MM.1S (cell line): ENCODE measurements around the gene MYBPC2.

Experiments
- DNase-seq: peaks from one replicate; pipeline ENCODE4 v3.0.0-alpha.2; 2015
- H2AFZ ChIP-seq: fragments of 300-600 bp; sonication (generic); 2 replicates; pipeline ENCODE4 v1.6.0; 2016; ENCODE audit warnings: antibody characterized with exemption, low read length
- H3F3A ChIP-seq: fragments of 300-600 bp; sonication (generic); 2 replicates; pipeline ENCODE4 v1.6.1; 2016; ENCODE audit warnings: mild to moderate bottlenecking, antibody characterized with exemption, low read length, moderate library complexity, mixed read lengths; ENCODE audit not compliant: insufficient read depth
- H3K27ac ChIP-seq: fragments of 300-600 bp; sonication (generic); 2 replicates; pipeline ENCODE4 v1.5.1; 2016; ENCODE audit warnings: mild to moderate bottlenecking, low read length
- H3K27me3 ChIP-seq: fragments of 300-600 bp; sonication (generic); replicated peaks from 2 replicates; pipeline ENCODE4 v1.6.0; 2016; ENCODE audit warnings: low read length; ENCODE audit not compliant: insufficient read depth
- H3K36me3 ChIP-seq: fragments of 300-600 bp; sonication (generic); replicated peaks from 2 replicates; pipeline ENCODE4 v1.6.1; 2016; ENCODE audit warnings: mild to moderate bottlenecking, low read length, mixed read lengths; ENCODE audit not compliant: insufficient read depth
- H3K4me1 ChIP-seq: fragments of 300-600 bp; sonication (generic); 2 replicates; pipeline ENCODE4 v1.6.1; 2016; ENCODE audit warnings: low read length, mixed read lengths
- H3K4me2 ChIP-seq: fragments of 300-600 bp; sonication (generic); 2 replicates; pipeline ENCODE4 v1.6.0; 2016; ENCODE audit warnings: low read depth, low read length
- H3K4me3 ChIP-seq: fragments of 300-600 bp; sonication (generic); 2 replicates; pipeline ENCODE4 v1.5.1; 2016; ENCODE audit warnings: low read length, mixed read lengths
- H3K79me2 ChIP-seq: fragments of 300-600 bp; sonication (generic); 2 replicates; pipeline ENCODE4 v1.6.1; 2016; ENCODE audit warnings: mixed run types, low read length, mixed read lengths
- H3K9ac ChIP-seq: fragments of 300-600 bp; sonication (generic); 2 replicates; pipeline ENCODE4 v1.6.1; 2016; ENCODE audit warnings: low read length, mixed read lengths
- H3K9me2 ChIP-seq: fragments of 300-600 bp; sonication (generic); replicated peaks from 2 replicates; pipeline ENCODE4 v1.6.1; 2016; ENCODE audit warnings: mild to moderate bottlenecking, low read length, mixed read lengths; ENCODE audit not compliant: insufficient read depth
- H3K9me3 ChIP-seq: fragments of 300-600 bp; sonication (generic); replicated peaks from 2 replicates; pipeline ENCODE4 v1.6.1; 2016; ENCODE audit warnings: mild to moderate bottlenecking, low read length, mixed read lengths; ENCODE audit not compliant: insufficient read depth
- H4K20me1 ChIP-seq: fragments of 300-600 bp; sonication (generic); 2 replicates; pipeline ENCODE4 v1.6.1; 2016; ENCODE audit warnings: mild to moderate bottlenecking, low read length, moderate library complexity, mixed read lengths; ENCODE audit not compliant: insufficient read depth
- EZH2 ChIP-seq: fragments of 300-600 bp; sonication (generic); optimal IDR thresholded peaks from 2 replicates; pipeline ENCODE3; 2017; ENCODE audit warnings: low read depth, mild to moderate bottlenecking, antibody characterized with exemption, low read length, mixed read lengths
- EZH2phosphoT487 ChIP-seq: fragments of 300-600 bp; sonication (generic); IDR thresholded peaks from 2 replicates; pipeline ENCODE4 v1.6.1; 2018; ENCODE audit warnings: antibody characterized with exemption, low read length
- TF ChIP-seq, protein P1 (sequence below): fragments of 300-600 bp; sonication (generic); IDR thresholded peaks from 2 replicates; pipeline ENCODE4 v1.5.1; 2016; ENCODE audit warnings: antibody characterized with exemption, low read length, mixed read lengths

The MYBPC2 gene

DNA sequence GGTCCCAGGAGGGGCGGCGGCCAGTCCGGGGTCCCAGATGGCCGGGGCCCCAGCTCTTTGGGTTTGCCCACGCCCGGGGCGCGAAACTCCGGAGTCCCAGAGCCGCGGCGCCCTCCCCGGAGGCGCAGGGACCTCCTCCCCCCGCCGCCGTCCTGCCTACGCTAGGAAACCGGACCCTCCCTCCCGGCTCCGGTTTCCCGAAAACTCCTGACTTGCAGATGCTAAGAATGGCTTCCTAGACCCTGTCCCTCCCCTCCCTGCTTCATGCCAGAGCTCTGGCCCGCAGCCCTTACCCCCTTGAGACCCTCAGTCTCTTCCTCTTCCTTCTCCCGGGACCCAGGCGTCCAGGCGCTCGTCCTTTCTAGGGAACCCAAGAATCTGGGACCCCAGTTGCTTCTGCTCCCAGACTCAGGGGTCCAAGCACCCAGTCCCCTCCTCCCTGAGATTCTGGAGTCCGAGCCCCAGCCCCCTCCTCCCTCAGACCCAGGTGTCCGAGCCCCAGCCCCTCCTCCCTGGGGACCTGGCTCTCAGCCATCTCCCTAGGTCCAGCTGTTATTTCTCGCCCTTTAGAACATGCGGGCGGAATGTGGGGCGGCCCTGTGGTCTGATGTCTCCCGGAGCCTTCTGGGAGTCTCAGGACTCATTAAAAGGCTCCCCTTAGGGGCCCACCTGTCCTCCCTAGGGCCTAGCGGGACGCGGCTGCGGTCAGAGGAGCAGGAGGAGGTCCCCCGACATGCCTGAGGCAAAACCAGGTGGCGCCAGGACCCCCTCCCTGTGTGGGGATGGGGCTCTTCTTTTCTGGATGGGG is at the start of gene MYBPC2:
Gene MYBPC2, plus strand, starts transcription at position 672 of the 808 bp plus-strand sequence. Its CDS starts 62 bp downstream, at position 734.
- peak within 1 kb of the TSS; percentile 49 for H3K4me3 ChIP-seq
- H3K4me1 ChIP-seq = peaks cover 25% of the 10 kb centered on the region
- no peaks in the 10 kb centered on the region for H3K36me3 ChIP-seq
- H3K79me2 ChIP-seq = no peaks in the 10 kb centered on the region
- peaks cover 66% of the 10 kb centered on the region for H3K27me3 ChIP-seq
- H3K9me3 ChIP-seq = no peaks in the 10 kb centered on the region
- no peak within 1 kb of the TSS for H3K27ac ChIP-seq
- TF ChIP-seq, protein P1, sequence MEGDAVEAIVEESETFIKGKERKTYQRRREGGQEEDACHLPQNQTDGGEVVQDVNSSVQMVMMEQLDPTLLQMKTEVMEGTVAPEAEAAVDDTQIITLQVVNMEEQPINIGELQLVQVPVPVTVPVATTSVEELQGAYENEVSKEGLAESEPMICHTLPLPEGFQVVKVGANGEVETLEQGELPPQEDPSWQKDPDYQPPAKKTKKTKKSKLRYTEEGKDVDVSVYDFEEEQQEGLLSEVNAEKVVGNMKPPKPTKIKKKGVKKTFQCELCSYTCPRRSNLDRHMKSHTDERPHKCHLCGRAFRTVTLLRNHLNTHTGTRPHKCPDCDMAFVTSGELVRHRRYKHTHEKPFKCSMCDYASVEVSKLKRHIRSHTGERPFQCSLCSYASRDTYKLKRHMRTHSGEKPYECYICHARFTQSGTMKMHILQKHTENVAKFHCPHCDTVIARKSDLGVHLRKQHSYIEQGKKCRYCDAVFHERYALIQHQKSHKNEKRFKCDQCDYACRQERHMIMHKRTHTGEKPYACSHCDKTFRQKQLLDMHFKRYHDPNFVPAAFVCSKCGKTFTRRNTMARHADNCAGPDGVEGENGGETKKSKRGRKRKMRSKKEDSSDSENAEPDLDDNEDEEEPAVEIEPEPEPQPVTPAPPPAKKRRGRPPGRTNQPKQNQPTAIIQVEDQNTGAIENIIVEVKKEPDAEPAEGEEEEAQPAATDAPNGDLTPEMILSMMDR = no peak
- no peak for DNase-seq
- H3K4me2 ChIP-seq = peak within 1 kb of the TSS; percentile 86; the same call in 1 of the 2 replicates
- peak within 1 kb of the TSS; percentile 48; the same call in 1 of the 2 replicates for H3K9ac ChIP-seq
- no peaks in the 10 kb centered on the region for H3K9me2 ChIP-seq
- no peaks in the 10 kb centered on the region for H3F3A ChIP-seq
- H2AFZ ChIP-seq = peak within 1 kb of the TSS; percentile 78
- no peaks in the 10 kb centered on the region for H4K20me1 ChIP-seq

DNA sequence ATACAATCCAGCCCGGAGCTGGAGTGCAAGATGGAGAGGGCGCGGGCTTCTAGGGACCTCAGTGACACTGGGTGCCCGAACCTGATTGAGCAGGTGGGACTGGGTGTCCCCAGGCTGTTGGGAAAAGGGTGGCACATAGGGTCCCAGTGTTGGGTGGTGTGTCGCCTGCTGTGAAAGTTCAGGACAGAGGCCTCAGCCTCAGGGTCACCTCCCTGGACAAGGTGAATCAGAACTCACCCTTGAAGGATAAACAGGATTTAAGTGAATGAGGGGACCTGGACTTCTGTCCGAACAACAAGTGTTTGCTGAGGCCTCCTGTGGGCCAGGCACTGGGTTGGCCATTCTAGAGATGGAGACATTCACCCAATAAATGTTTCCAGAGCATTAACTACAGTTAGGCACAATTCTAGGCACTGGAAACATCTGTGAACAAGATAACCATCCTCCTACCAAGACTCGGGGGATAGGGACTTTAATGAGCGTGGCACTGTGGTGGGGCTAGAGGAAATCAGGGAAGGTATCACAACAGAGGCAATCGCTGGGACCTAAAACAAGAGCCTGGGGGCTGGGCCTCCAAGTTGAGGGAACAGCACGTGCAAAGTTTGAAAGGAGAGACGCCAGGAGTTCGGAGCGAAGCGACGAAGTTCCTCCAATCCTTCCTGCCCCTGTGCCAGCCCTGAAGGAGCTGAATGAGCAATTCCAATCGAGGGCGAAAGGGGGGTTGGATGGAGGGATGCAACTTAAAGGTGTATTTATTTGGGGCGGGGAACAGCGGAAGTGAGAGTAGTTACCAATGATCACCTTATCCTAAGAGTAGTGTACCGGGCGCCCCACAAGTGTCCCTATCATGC is 49.5 kb upstream of the MYBPC2 start:
- H3K9me3 ChIP-seq = no peaks in the 10 kb centered on the region
- no peaks in the 10 kb centered on the region for H4K20me1 ChIP-seq
- DNase-seq = no peak
- no peaks in the 10 kb centered on the region for H3K27me3 ChIP-seq
- peak overlapping the region; percentile 48 for H2AFZ ChIP-seq
- 0 out of 2 replicates have a peak, but pooled peaks cover 7% of the 10 kb centered on the region for H3F3A ChIP-seq
- no peaks in the 10 kb centered on the region for H3K9me2 ChIP-seq
- H3K4me1 ChIP-seq = no peaks in the 10 kb centered on the region; the same call in 1 of the 2 replicates
- peak overlapping the region; percentile 62 for H3K4me3 ChIP-seq
- H3K36me3 ChIP-seq = peaks cover 1% of the 10 kb centered on the region
- peaks cover 41% of the 10 kb centered on the region for H3K79me2 ChIP-seq
- H3K27ac ChIP-seq = peak overlapping the region; percentile 18
- H3K9ac ChIP-seq = peak overlapping the region; percentile 38; the same call in 1 of the 2 replicates
- peak overlapping the region; percentile 76 for H3K4me2 ChIP-seq
- no peak for TF ChIP-seq EZH2
- TF ChIP-seq, protein P1 = no peak
- TF ChIP-seq EZH2phosphoT487 = no peak

DNA sequence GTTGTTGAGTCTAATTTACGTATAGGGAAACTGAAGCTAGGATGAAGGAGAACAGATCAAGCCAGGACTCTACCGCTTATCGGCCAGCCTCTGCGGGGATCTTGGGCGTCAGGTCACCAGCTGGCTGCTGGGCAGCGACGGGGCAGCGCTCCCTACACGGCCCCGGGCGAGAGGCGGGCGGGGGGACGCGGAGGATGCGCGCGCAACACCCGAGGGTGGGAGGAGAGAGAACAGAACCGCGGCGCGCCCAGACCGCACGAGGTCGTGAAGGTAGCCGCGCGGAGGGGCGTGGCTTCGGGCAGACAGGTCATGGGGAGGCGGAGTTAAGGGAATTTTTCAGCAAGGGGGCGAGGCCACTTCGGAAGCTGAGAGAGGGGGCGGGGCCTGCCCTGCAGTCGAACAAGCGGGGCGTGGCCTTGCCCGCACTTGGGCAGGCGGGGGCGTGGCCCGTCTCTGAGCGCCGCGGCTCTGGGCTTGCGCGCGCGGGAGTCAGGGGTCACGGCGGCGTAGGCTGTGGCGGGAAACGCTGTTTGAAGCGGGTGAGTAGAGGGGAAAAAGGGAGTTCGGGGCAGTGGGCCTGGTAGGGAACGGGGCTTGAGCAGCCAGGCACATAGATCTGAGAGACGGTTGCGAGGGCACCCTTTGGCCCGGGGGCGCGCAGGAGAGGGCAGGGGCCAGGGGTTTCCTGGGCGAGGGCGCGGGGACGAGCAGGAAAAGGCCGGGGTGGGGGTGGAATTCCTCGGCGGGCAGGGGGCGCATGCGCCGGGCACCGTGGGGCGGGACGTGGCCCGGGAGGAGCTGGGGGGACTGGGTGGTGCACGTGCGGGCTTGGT is 48.6 kb upstream of the MYBPC2 start, which contains the start of gene POLD1:
Gene POLD1, plus strand, starts transcription at position 496 of the 833 bp plus-strand sequence. CDS start 14,505 bp downstream, outside the sequence.
- no peaks in the 10 kb centered on the region for H3K9me3 ChIP-seq
- peak within 1 kb of the TSS; percentile 50 for H3K27ac ChIP-seq
- DNase-seq = peak; percentile 99
- H2AFZ ChIP-seq = peak within 1 kb of the TSS; percentile 56
- H3K36me3 ChIP-seq = no peaks in the 10 kb centered on the region; the same call in none of the 2 replicates
- H4K20me1 ChIP-seq = no peaks in the 10 kb centered on the region
- H3K4me2 ChIP-seq = peak within 1 kb of the TSS; percentile 88
- 0 out of 2 replicates have a peak, but pooled peaks cover 7% of the 10 kb centered on the region for H3F3A ChIP-seq
- no peaks in the 10 kb centered on the region for H3K27me3 ChIP-seq
- peak within 1 kb of the TSS; percentile 81 for H3K9ac ChIP-seq
- H3K4me1 ChIP-seq = no peaks in the 10 kb centered on the region; the same call in 1 of the 2 replicates
- no peaks in the 10 kb centered on the region for H3K9me2 ChIP-seq
- TF ChIP-seq EZH2 = no peak
- TF ChIP-seq, protein P1 = no peak
- TF ChIP-seq EZH2phosphoT487 = no peak
- peaks cover 49% of the 10 kb centered on the region for H3K79me2 ChIP-seq
- H3K4me3 ChIP-seq = peak within 1 kb of the TSS; percentile 80
